ENCODE measurements around the gene TGFB3. TPM values are rescaled to one million over a fixed set of nuclear protein-coding genes. Genes with fewer than 3 reads are reported as not detected.

TGFB3 gene
- total RNA-seq, 2 experiments from 2014 or later, result 1.9 to 2.2 TPM

DNA sequence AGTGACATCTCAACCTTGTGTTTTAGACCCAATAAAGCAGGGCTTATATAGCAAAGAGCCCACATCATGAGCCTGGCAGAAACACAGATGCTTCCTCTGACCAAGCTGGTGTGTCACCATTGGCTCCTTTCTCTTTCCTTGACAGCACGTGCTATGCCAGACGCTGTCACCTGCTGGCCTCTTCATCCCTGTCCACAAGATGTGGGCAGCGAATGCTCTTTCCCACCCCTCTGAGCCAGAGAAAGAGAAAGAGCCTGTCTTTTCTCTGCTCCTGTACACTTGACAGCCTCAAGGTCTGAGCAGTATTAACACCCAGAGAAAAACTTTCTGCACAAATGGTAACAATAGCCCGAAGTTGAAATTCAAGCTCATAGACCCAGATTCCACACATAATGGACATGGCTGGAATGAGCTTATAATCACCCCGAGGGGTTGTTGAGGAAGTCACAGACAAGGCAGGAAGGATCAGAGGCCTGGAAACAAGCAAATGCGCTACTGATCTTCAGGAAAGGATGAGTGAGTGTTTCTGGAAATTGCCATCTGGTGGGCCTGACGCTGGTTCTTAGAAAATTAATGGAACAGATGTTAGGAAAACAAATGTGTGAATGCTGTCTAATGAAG lies 8.9 kb downstream of the TGFB3 start:
- intact Hi-C loops (cut with micrococcal nuclease), result no loop called here
- no peak overlapping the region for H3K4me3 Mint-ChIP-seq
- H3K4me1 Mint-ChIP-seq (ENCODE audit: low read depth), result no peaks in the 10 kb centered on the region
- H3K36me3 Mint-ChIP-seq, result no peaks in the 10 kb centered on the region
- CTCF ChIA-PET, result interaction anchor here (0.8 to 1.4 kb wide), 2 partner anchors 10 to 66 kb away, joined by 3 to 4 read pairs; no protein-coding TSS in a partner anchor
- POLR2A ChIA-PET, result no interaction called here
- no peaks in the 10 kb centered on the region for H3K9me3 Mint-ChIP-seq
- no peak for DNase-seq
- no peak overlapping the region for H3K27ac Mint-ChIP-seq
- no peaks in the 10 kb centered on the region for H3K27me3 Mint-ChIP-seq

DNA sequence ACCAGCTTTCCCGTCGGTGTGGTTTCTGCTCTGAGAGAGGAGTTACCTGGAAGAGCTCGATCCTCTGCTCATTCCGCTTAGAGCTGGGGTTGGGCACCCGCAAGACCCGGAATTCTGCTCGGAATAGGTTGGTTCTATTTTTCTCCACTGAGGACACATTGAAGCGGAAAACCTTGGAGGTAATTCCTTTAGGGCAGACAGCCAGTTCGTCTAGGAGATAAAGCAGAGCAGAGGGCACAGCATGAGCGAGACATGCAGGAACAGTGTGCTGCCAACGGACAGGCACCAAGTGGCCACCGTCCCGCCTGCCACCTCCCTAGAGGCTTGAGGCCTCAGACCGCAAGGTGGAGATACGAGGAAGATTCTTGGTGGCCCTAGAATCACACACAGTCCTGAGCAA lies 10.3 kb downstream of the TGFB3 start:
- no peaks in the 10 kb centered on the region for H3K36me3 Mint-ChIP-seq
- CTCF ChIA-PET, result interaction anchor here (1.5 to 1.8 kb wide), 2 partner anchors 11 to 262 kb away, joined by 4 to 6 read pairs; no protein-coding TSS in a partner anchor
- POLR2A ChIA-PET, result no interaction called here
- no peak for DNase-seq
- H3K9me3 Mint-ChIP-seq, result no peaks in the 10 kb centered on the region
- H3K4me1 Mint-ChIP-seq (ENCODE audit: low read depth), result no peaks in the 10 kb centered on the region
- intact Hi-C loops (cut with micrococcal nuclease), result no loop called here
- no peak overlapping the region for H3K27ac Mint-ChIP-seq
- H3K4me3 Mint-ChIP-seq, result no peak overlapping the region
- no peaks in the 10 kb centered on the region for H3K27me3 Mint-ChIP-seq

DNA sequence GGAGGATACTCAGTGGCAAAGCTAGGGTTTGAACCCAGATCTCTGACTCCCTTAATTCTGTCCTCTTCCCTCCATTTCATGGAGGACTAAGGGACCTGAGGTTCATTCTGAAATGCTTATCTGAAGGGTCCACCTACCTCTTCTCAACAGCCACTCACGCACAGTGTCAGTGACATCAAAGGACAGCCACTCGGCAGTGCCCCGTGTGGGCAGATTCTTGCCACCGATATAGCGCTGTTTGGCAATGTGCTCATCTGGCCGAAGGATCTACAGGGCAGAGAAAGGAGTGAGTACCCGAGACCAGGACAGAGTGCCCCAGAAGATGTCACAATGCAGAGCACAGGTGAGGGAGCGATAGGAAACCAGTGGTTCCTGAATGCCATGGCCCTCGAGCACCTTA lies 10.8 kb downstream of the TGFB3 start:
- no peaks in the 10 kb centered on the region for H3K36me3 Mint-ChIP-seq

DNA sequence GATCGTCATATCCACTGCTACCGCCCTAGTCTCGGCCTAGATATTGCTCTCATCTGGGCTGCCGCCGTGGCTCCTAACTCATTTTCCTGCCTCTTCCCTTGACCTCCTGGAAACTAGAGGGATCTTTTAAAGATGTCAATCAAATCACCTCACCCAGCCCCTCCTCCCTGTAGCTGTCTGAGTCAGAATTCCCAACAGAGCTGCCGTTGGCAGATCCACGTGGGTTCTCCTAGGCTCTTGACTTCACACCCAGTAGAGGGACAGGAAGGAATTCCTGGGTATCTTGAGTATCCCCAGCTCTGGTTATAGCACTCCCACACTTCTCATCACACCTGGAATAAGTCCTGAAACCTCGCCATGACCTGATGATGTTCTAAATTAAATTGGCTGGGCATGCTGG lies 11.9 kb downstream of the TGFB3 start:
- no peak for DNase-seq
- POLR2A ChIA-PET, result no interaction called here
- intact Hi-C loops (cut with micrococcal nuclease), result no loop called here
- H3K27ac Mint-ChIP-seq, result no peak overlapping the region
- H3K36me3 Mint-ChIP-seq, result no peaks in the 10 kb centered on the region
- H3K27me3 Mint-ChIP-seq, result no peaks in the 10 kb centered on the region
- CTCF ChIA-PET, result interaction anchor here (0.7 to 1.8 kb wide), 2 partner anchors 9 to 63 kb away, joined by 3 to 7 read pairs; no protein-coding TSS in a partner anchor
- no peaks in the 10 kb centered on the region for H3K4me1 Mint-ChIP-seq (ENCODE audit: low read depth)
- H3K9me3 Mint-ChIP-seq, result no peaks in the 10 kb centered on the region
- H3K4me3 Mint-ChIP-seq, result no peak overlapping the region

More for the DNA sequence above, 10.8 kb downstream of the TGFB3 start:
- CTCF ChIA-PET, result interaction anchor here (0.7 to 1.8 kb wide), 3 partner anchors 12 to 417 kb away, joined by 4 to 6 read pairs (median 5); no protein-coding TSS in a partner anchor
- H3K27me3 Mint-ChIP-seq, result no peaks in the 10 kb centered on the region
- no peak overlapping the region for H3K4me3 Mint-ChIP-seq
- H3K27ac Mint-ChIP-seq, result no peak overlapping the region
- POLR2A ChIA-PET, result no interaction called here
- no peak for DNase-seq
- H3K4me1 Mint-ChIP-seq (ENCODE audit: low read depth), result no peaks in the 10 kb centered on the region
- H3K9me3 Mint-ChIP-seq, result no peaks in the 10 kb centered on the region
- intact Hi-C loops (cut with micrococcal nuclease), result no loop called here

DNA sequence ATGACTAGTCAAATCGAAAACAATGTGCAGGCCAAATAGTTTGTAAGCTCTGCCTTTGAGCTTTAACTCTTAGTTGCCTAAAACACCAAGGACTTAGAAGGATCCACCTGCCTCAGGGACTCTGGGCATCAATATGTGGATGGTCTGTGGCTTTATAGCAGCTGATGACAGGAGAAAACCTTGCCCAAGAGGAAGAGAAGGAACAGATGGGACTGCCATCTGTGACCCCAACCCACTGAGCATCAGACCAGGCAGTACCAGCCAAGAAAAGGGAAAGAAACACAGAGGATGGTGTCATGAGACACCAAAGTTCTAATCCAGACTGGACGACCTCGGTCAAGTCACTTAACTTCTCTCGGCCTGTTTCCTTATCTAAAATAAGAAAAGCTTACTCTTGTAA lies 12.7 kb downstream of the TGFB3 start:
- CTCF ChIA-PET, result interaction anchor here (0.7 to 1.8 kb wide), 2 partner anchors 10 to 62 kb away, joined by 3 to 7 read pairs; no protein-coding TSS in a partner anchor

DNA sequence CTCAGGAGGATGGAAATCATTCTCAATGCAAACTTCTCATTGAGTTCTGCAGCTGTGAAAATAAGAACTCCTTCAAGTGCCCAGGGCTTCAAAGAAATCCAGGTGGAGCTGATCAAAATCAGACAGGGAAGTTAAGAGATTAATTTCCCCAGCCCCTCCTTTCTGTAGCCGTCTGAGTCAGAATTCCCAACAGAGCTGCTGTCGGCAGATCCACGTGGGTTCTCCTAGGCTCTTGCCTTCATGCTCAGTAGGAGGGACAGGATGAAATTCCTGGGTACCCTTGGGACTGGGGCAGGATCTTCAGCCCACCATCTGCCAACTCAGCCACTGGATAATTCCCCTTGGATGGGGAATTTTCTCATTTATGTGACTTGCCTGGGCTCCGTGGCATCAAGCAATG lies 13.3 kb downstream of the TGFB3 start:
- intact Hi-C loops (cut with micrococcal nuclease), result no loop called here
- Mint-ChIP-seq H3K27me3 (no peaks in the 10 kb centered on the region), H3K9me3 (no peaks in the 10 kb centered on the region), H3K4me1 (ENCODE audit: low read depth) (no peaks in the 10 kb centered on the region), H3K27ac (no peak overlapping the region), H3K36me3 (no peaks in the 10 kb centered on the region), H3K4me3 (no peak overlapping the region)
- no peak for DNase-seq
- CTCF ChIA-PET, result no interaction called here
- POLR2A ChIA-PET, result no interaction called here

More for the DNA sequence above, 12.7 kb downstream of the TGFB3 start:
- intact Hi-C loops (cut with micrococcal nuclease), result no loop called here
- H3K27ac Mint-ChIP-seq, result no peak overlapping the region
- H3K4me1 Mint-ChIP-seq (ENCODE audit: low read depth), result no peaks in the 10 kb centered on the region
- no peak overlapping the region for H3K4me3 Mint-ChIP-seq
- no peaks in the 10 kb centered on the region for H3K27me3 Mint-ChIP-seq
- no peaks in the 10 kb centered on the region for H3K36me3 Mint-ChIP-seq
- POLR2A ChIA-PET, result no interaction called here
- H3K9me3 Mint-ChIP-seq, result no peaks in the 10 kb centered on the region
- DNase-seq, result no peak

DNA sequence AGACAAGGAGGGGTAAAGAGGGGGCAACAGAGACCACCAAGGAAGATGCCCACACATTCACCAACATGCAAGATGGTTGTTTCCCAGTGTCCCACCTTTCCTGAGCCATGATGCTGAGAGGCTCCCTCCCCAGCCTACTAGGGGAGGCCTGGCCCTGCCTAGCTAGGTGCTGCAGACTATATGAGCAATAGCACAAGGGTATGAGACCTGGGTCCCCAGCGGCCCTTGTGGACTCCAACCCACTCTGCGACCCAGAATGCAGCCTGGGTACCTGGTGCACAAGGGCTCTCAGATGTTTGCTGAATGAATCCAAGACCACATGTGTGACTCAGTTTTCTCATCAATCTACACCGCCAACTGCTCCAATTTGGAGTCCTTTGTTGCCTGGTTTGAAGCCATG lies 13.9 kb downstream of the TGFB3 start:
- POLR2A ChIA-PET, result no interaction called here
- Mint-ChIP-seq H3K9me3 (no peaks in the 10 kb centered on the region), H3K27me3 (no peaks in the 10 kb centered on the region), H3K4me1 (ENCODE audit: low read depth) (no peaks in the 10 kb centered on the region), H3K27ac (no peak overlapping the region), H3K4me3 (no peak overlapping the region), H3K36me3 (no peaks in the 10 kb centered on the region)
- no peak for DNase-seq
- CTCF ChIA-PET, result no interaction called here
- intact Hi-C loops (cut with micrococcal nuclease), result no loop called here

DNA sequence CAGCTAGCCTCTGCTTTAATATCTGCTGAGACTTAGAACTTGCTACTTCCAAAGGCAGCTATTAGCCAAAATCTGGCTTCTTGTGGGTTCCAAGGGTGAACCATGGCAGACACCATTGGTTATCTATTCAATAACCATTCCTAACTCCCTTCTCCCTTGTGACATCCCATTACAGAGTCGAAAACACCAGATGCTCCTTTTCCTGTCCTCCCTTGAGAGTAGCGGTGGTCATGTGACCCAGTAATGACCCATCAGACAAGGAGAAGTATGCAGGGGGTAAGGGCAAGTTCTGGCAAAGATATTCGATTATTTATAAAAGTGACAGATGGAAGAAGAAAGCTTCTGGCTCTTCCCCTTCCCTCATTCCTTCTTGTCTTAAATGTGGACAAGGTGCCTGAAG lies 20.1 kb downstream of the TGFB3 start:
- Mint-ChIP-seq H3K9me3 (no peaks in the 10 kb centered on the region), H3K4me1 (ENCODE audit: low read depth) (no peaks in the 10 kb centered on the region), H3K4me3 (no peak overlapping the region), H3K27me3 (no peaks in the 10 kb centered on the region), H3K36me3 (no peaks in the 10 kb centered on the region), H3K27ac (no peak overlapping the region)
- ChIA-PET POLR2A (no interaction called here), CTCF (interaction anchor here (1.3 kb wide), 1 partner anchor 55 kb away, joined by 3 read pairs; no protein-coding TSS in a partner anchor)
- no peak for DNase-seq
- intact Hi-C loops (cut with micrococcal nuclease), result no loop called here

DNA sequence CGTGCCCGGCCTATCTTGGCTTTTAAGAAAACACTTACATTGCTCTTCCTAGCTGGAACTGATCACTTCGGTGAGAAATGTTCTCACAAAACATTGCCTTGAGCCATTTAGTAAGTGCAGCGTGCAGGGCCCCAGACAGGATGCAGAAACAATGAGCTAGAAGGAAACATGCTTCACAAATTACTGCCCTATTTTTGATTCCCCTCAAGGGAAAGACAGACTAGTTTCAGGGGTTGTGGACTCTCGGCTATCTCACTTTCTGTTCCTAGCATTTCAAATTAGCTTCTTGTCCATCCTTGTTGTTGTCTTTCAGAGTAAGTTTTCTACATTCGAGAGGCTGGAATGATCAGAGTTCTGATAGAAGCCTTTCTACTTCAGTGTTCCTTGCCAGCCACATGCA lies 21.6 kb downstream of the TGFB3 start:
- H3K27me3 Mint-ChIP-seq, result no peaks in the 10 kb centered on the region
- H3K4me1 Mint-ChIP-seq (ENCODE audit: low read depth), result no peaks in the 10 kb centered on the region
- H3K36me3 Mint-ChIP-seq, result no peaks in the 10 kb centered on the region
- H3K27ac Mint-ChIP-seq, result no peak overlapping the region
- no peak overlapping the region for H3K4me3 Mint-ChIP-seq
- ChIA-PET POLR2A (no interaction called here), CTCF (no interaction called here)
- no peaks in the 10 kb centered on the region for H3K9me3 Mint-ChIP-seq
- DNase-seq, result no peak
- intact Hi-C loops (cut with micrococcal nuclease), result no loop called here

DNA sequence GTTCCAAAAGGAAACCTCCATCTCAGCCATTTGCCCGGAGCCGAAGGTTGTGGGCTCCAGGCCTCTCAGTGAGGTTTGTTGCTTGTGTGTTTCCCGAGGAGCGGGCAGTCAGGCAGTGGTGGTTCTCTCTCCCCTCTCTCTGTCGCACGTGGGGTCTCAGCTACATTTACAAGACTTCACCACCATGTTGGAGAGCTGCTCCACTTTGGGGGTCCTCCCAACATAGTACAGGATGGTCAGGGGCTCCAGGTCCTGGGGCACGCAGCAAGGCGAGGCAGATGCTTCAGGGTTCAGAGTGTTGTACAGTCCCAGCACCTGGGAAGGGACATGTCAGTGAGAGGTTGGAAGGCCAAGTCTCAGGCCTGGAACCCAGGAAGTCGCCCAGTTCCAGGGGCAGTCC lies 22.8 kb downstream of the TGFB3 start:
- H3K9me3 Mint-ChIP-seq, result no peaks in the 10 kb centered on the region
- H3K27me3 Mint-ChIP-seq, result no peaks in the 10 kb centered on the region
- DNase-seq, result no peak
- no peak overlapping the region for H3K4me3 Mint-ChIP-seq
- POLR2A ChIA-PET, result no interaction called here
- no peaks in the 10 kb centered on the region for H3K4me1 Mint-ChIP-seq (ENCODE audit: low read depth)
- no peak overlapping the region for H3K27ac Mint-ChIP-seq
- intact Hi-C loops (cut with micrococcal nuclease), result no loop called here
- peaks cover 3% of the 10 kb centered on the region for H3K36me3 Mint-ChIP-seq
- CTCF ChIA-PET, result interaction anchor here (1.0 kb wide), 1 partner anchor 9 kb away, joined by 4 read pairs; no protein-coding TSS in a partner anchor

DNA sequence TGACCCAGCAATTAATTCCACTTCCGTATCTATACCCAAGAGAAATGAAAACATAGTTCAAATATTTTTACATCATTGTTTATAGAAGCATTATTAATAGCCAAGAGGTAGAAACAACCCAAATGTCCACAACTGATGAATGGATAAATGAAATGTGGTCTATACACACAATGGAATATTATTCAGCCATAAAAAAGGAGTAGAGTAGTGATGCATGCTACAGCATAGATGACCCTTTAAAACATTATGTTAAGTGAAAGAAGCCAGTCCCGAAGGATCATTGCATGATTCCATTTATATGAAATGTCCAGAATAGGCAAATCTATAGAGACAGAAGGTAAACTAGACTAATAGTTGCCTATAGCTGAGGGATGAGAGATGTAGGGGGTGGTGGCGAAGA lies 29.3 kb downstream of the TGFB3 start:
- Mint-ChIP-seq H3K27ac (no peak overlapping the region), H3K4me1 (ENCODE audit: low read depth) (no peaks in the 10 kb centered on the region), H3K27me3 (no peaks in the 10 kb centered on the region), H3K36me3 (peaks cover 9% of the 10 kb centered on the region), H3K9me3 (peaks cover 9% of the 10 kb centered on the region), H3K4me3 (no peak overlapping the region)
- ChIA-PET CTCF (no interaction called here), POLR2A (no interaction called here)
- DNase-seq, result no peak
- intact Hi-C loops (cut with micrococcal nuclease), result no loop called here

DNA sequence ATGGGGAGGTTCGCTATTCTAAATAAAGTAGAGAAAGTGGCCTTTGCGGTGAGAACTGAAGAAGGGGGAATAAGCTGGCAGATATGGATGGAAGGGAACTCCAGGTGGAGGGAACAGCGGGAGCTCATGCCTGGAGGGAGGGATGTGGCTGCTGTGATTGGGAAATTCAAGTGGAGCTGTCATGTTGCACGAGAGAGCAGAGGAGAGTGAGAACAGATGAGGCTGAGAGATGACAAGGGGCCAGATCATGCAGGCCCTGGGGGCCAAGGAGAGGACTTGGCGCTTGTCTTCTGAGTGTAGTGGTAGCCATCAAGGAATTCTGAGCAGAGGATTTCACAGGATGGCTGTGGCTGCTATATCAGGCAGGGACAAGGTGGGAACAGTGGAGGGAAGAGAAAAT lies 35.0 kb downstream of the TGFB3 start:
- no peaks in the 10 kb centered on the region for H3K27me3 Mint-ChIP-seq
- peaks cover 3% of the 10 kb centered on the region for H3K36me3 Mint-ChIP-seq
- POLR2A ChIA-PET, result no interaction called here
- no peak overlapping the region for H3K4me3 Mint-ChIP-seq
- no peaks in the 10 kb centered on the region for H3K4me1 Mint-ChIP-seq (ENCODE audit: low read depth)
- no peak overlapping the region for H3K27ac Mint-ChIP-seq
- DNase-seq, result no peak
- intact Hi-C loops (cut with micrococcal nuclease), result no loop called here
- peaks cover 1% of the 10 kb centered on the region for H3K9me3 Mint-ChIP-seq
- CTCF ChIA-PET, result no interaction called here

DNA sequence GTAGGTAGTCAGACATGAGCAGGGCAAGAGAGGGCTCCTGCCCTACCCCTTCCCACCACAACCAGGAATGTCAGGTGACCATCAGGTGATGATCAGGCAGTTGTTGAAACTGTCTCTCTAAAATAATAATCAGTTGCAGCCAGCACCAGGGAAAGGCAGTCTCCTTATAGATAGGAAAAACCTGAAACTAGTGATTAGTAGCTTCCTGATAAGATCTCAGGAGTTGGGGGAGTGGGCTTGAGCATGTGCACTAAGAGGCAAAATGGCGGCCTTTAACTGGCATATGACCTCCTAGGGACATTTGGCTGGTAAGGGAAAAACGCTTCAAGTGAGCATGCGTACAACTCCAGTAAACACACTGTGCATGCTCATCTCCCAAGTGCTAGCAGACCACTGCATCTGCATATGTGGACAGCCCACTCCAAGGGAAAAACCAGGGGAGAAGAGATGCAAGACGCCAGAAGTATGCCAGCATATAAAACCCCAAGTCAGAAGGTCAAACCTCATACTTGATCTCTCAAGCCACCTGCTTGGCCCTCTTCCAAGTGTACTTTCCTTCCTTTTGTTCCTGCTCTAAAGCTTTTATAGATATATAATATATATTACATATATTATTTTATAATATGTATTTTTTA lies 37.1 kb downstream of the TGFB3 start:
- POLR2A ChIA-PET, result no interaction called here
- DNase-seq, result no peak
- no peaks in the 10 kb centered on the region for H3K9me3 Mint-ChIP-seq
- intact Hi-C loops (cut with micrococcal nuclease), result no loop called here
- no peaks in the 10 kb centered on the region for H3K4me1 Mint-ChIP-seq (ENCODE audit: low read depth)
- no peaks in the 10 kb centered on the region for H3K36me3 Mint-ChIP-seq
- H3K27me3 Mint-ChIP-seq, result no peaks in the 10 kb centered on the region
- H3K27ac Mint-ChIP-seq, result no peak overlapping the region
- CTCF ChIA-PET, result no interaction called here
- H3K4me3 Mint-ChIP-seq, result no peak overlapping the region

Measured in activated CD4-positive, alpha-beta memory T cell treated with anti-CD3 and anti-CD28 coated beads for 36 hours (primary cell).